HL-60 (cell line): ENCODE data around the gene FGF22.

Experiments used
- DNase-seq, 2 experiments: peaks; one replicate each; pipeline ENCODE4 v3.0.0-alpha.2; 2010 to 2020; ENCODE audit warnings: low read depth in 1 of 2, low spot score in 1 of 2
- H3K27ac ChIP-seq: fragments of 250-450 bp; sonication (Bioruptor Pico); replicated peaks from 2 replicates; pipeline ENCODE4 v1.5.1; 2020; ENCODE audit warnings: mild to moderate bottlenecking, moderate library complexity
- H3K27me3 ChIP-seq: fragments of 250-450 bp; sonication (Bioruptor Pico); 2 replicates; pipeline ENCODE4 v1.5.1; 2021; ENCODE audit warnings: mild to moderate bottlenecking, moderate library complexity; ENCODE audit not compliant: insufficient read depth, poor library complexity, severe bottlenecking
- H3K4me3 ChIP-seq: replicated peaks from 2 replicates; pipeline ENCODE4 v1.5.1; 2011; ENCODE audit warnings: mild to moderate bottlenecking, control low read depth, low read length; ENCODE audit not compliant: insufficient read depth
- CTCF ChIP-seq: IDR thresholded peaks from one replicate; pipeline ENCODE4 v1.5.1; 2011; ENCODE audit warnings: low read length, control low read depth, inconsistent platforms; ENCODE audit not compliant: insufficient read depth
- GABPA ChIP-seq: IDR thresholded peaks from 2 replicates; pipeline ENCODE4 v1.6.1; 2012; ENCODE audit warnings: low read depth
- POLR2AphosphoS5 ChIP-seq: IDR thresholded peaks from 2 replicates; pipeline ENCODE4 v1.6.1; 2012; ENCODE audit warnings: low read depth
- REST ChIP-seq: IDR thresholded peaks from 2 replicates; pipeline ENCODE4 v1.6.1; 2012; ENCODE audit warnings: low read depth; ENCODE audit not compliant: insufficient replicate concordance
- SPI1 ChIP-seq: IDR thresholded peaks from 2 replicates; pipeline ENCODE4 v1.6.1; 2012; ENCODE audit warnings: low read depth, mild to moderate bottlenecking, borderline replicate concordance

Gene FGF22

GRCh38 chr19:596263-596655, 43.4 kb upstream of the FGF22 start:
- H3K27me3 ChIP-seq, result peaks cover 9% of the 10 kb centered on the region
- no peak overlapping the region for H3K27ac ChIP-seq
- H3K4me3 ChIP-seq, result no peak overlapping the region
- no peak for TF ChIP-seq CTCF
- TF ChIP-seq SPI1, result no peak
- no peak for TF ChIP-seq REST
- TF ChIP-seq GABPA, result no peak
- TF ChIP-seq POLR2AphosphoS5, result no peak
- DNase-seq, result no peak

- H3K27ac ChIP-seq, result no peak overlapping the region
- no peak overlapping the region for H3K4me3 ChIP-seq
- DNase-seq, result no peak
- H3K27me3 ChIP-seq, result no peaks in the 10 kb centered on the region
- TF ChIP-seq POLR2AphosphoS5 (no peak), REST (peak; percentile 32)
Measured at GRCh38 chr19:597406-598315, 42.0 kb upstream of the FGF22 start.

GRCh38 chr19:601310-601709, 38.4 kb upstream of the FGF22 start:
- DNase-seq, result no peak
- Histone ChIP-seq H3K4me3 (no peak overlapping the region), H3K27ac (no peak overlapping the region), H3K27me3 (no peaks in the 10 kb centered on the region)
- TF ChIP-seq SPI1 (no peak), CTCF (no peak), REST (no peak), POLR2AphosphoS5 (no peak), GABPA (no peak)
